Measurements from ENCODE around the gene MGAT5B. TPM values are rescaled to one million over a fixed set of nuclear protein-coding genes. Genes with fewer than 3 reads are reported as not detected.

Gene MGAT5B
- 2.6 and 4.7 TPM in 2 replicates for total RNA-seq

GRCh38 chr17:76868176-76868668, at the start of gene MGAT5B:
Gene MGAT5B, plus strand, starts transcription at chr17:76868404. Its CDS starts 626 bp downstream, at chr17:76869030.

Other genes starting within 250 kb of the MGAT5B start
- not detected in 2 replicates for gene ST6GALNAC1, start 224.6 kb upstream of the MGAT5B start, total RNA-seq
- 196 and 241 TPM in 2 replicates for gene MXRA7, start 157.4 kb upstream of the MGAT5B start, total RNA-seq
- gene JMJD6, start 141.8 kb upstream of the MGAT5B start, total RNA-seq = 27.9 and 30.5 TPM in 2 replicates
- gene METTL23, start 141.6 kb upstream of the MGAT5B start, total RNA-seq = 21.6 and 24.9 TPM in 2 replicates
- gene SRSF2, start 131.1 kb upstream of the MGAT5B start, total RNA-seq = 152 and 165 TPM in 2 replicates
- 30.7 and 34.1 TPM in 2 replicates for gene MFSD11, start 130.3 kb upstream of the MGAT5B start, total RNA-seq